Fibroblast of skin of left biceps (primary cell): ENCODE data around the gene AATK.

ENCODE experiments used
- DNase-seq, 2 experiments: peaks; one replicate each; pipeline ENCODE4 v3.0.0-alpha.2; 2013; ENCODE audit warnings: low read depth in 2 of 2

AATK gene

GRCh38 chr17:81180836-81181810 is 15.1 kb upstream of the AATK start:
- DNase-seq: no peak

- DNase-seq: no peak
Measured at GRCh38 chr17:81179861-81180260, 13.8 kb upstream of the AATK start.

GRCh38 chr17:81179220-81179619 is 13.2 kb upstream of the AATK start:
- no peak for DNase-seq

DNA sequence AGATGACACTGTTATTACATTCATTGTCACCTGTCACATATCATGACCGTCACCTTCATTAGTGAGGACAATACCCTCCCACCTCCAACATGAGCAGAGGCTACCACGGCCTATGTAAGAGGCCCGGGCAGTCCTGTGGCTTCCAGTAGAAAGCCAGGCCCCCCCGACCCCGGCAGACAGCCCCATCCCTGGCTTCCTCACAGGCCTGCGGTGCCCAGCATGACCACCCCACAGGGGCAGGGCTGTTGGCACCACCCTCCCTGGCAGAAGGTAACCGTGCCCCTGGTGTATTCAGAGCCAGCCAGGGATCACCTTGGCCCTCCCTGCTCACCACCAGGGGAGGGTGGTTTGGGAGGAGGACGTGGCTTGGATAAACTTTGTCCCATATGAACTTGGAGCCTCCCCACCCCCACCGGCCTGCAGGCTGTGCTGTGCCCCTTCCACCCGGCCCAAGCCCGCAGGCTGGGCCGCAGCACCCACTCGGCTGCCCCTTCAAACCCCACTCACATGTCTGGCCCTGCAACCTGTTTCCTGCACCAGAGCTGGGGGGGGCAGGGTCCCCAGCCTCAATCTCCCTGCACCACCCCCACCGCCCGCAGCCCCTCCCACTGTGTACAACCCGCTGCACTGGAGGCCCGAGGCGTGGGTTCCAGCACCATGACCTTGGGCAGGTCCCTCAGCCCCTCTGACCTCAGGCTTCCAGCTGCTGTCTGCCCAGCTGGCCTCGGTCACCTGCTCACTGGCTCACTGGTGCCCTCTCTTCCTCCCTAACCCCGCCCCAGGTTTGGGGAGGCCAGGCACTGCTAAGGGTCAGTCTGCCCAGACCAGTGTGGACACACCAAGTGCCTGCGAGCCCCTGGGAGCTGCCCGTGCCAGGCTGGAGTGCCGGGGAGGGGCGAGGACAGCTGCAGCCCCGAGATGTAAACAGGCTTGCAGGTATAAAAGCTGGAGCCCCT is 12.4 kb upstream of the AATK start:
- no peak for DNase-seq

DNA sequence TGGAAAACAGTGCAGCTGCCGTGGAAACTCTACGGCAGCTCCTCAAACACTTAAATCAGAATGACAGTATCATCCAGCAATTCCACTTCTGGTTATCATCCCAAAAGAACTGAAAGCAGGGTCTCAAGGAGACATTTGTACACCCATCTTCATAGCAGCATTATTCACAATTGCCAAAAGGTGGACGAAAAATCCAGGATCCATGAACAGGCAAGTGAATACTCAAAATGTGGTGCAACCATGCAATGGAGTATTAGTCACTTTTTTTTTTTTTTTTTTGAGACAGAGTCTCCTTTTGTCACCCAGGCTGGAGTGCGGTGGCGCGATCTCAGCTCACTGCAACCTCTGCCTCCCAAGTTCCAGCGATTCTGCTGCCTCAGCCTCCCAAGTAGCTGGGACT is 10.6 kb upstream of the AATK start:
- DNase-seq: no peak

GRCh38 chr17:81173762-81174155 is 7.7 kb upstream of the AATK start:
- peak; percentile 21 to 26 for DNase-seq

GRCh38 chr17:81173052-81173761 is 7.2 kb upstream of the AATK start:
- DNase-seq: no peak

GRCh38 chr17:81171941-81172340 is 5.9 kb upstream of the AATK start:
- no peak for DNase-seq

- no peak for DNase-seq
Measured at GRCh38 chr17:81170727-81171494, 4.9 kb upstream of the AATK start.

- no peak for DNase-seq
Measured at GRCh38 chr17:81169870-81170309, 3.9 kb upstream of the AATK start.

GRCh38 chr17:81167638-81168037 is 1.6 kb upstream of the AATK start:
- no peak for DNase-seq

DNA sequence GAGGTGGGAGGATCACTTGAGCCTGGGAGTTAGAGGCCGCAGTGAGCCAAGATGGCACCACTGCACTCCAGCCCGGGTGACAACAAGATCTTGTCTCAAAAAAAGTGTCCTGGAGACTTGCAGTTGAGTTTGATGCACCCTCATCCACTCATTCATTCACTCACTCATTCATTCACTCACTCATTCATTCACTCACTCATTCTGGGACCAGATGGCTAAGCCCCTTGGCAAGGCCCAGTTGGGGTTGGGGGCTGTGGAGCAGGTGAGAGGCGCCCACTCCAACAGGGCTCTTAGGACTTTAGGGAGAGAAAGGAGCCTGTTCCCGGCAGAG is 1.1 kb upstream of the AATK start:
- no peak for DNase-seq

DNA sequence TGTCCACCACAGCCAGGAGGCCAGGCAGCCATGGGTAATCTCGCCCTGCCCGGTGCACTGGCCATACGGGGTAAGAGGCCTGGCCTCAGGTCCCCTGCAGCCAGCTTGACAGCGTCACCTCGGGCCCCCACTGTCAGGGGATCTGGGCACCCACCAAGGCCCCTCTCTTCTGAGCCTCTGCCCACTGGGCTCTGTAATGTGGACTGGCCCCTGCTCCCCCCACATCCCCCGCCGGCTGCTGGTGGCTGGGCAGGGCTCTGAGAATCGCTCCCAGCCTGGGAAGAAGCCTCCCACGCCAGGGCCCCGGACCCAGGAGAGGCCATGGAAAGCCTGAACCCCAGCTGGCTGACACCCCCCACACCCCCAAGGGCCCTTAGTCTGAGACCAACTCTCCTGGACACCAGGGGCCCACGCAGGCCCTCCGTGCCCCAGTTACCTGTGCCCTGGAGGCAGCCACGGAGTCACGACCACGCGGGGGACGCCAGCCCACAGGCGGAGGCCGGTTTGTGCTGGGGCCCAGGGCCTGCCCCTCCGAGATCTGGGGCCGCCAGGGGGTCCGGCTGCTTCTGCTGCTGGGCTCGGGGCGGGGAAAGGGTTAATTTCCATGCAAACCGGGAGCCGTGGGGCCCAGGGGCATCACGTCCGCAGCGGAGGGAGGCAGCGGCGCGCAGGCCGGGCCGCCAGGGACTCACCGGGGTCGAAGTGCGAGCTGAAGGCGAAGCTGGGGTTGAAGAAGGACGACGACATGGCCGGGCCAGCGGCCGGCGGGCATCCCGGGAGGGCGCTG is 582 bp downstream of the AATK start, which contains the start of gene PVALEF:
Gene PVALEF, plus strand, starts transcription at position 262 of the 787 bp plus-strand sequence. CDS start 15,720 bp downstream, outside the sequence.
- DNase-seq: no peak

GRCh38 chr17:81164371-81165245 is 1.4 kb downstream of the AATK start:
- no peak for DNase-seq

DNA sequence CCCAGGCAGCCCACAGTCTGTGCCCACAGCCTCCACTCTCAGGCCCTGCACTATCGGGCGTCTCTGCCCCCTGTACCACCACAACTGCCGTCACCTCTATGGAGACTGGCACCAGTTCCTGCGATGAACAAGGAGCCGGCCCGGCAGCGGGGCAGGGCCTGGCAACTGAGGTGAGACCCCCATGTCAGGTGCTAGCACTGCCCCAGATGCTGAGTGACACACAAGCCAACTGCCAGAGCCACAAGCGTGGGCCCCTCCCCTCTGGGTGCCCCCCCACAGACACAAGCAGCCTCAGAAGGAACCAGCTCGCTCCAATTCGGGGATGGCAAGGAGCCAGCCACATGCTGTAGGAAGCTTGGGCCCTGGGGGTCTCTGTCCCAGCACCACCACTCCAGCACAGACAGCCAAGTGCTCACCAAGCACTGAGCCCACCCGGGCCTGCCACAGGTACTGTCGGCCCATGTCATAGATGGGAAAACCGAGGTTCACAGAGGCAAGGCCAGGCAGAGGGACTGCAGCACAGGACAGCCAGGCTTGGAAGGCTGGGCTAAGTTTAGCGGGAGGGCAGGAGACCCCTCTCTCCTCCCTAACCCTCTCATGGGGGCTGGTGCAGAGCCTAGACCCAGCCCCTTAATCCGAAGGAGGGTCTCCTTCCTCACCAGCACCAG is 2.2 kb downstream of the AATK start:
- no peak for DNase-seq

DNA sequence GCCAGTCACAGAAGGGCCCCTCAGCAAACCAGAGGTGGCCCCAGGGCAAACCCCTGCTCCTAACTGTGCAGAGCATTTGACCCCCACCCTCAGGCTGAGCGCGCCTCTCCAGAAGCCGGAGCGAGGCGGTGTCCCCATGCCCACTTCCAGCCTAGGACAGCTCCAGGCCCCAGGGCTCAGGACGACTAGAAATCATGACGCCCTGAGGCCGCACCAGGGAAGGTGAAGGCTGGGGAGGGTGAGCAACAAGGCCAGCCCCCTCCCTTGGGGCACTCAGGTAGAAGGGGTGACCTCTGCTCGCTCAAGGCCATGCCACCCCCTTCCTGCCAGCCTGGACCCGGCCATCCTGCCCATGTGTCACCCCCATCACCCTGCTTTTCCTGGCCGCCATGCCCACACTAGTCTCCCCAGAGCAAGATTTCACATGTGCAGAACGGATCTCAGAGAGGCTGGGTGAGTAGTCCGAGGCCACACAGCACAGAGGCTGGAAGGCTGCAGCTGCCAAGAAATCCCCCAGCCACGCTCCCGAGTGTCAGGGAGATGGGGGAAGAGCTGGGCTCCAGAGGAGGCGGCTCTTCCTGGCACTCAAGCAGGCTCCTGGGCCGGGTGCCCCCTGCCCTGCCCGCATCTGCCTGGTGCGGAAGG is 2.8 kb downstream of the AATK start:
- no peak for DNase-seq

DNA sequence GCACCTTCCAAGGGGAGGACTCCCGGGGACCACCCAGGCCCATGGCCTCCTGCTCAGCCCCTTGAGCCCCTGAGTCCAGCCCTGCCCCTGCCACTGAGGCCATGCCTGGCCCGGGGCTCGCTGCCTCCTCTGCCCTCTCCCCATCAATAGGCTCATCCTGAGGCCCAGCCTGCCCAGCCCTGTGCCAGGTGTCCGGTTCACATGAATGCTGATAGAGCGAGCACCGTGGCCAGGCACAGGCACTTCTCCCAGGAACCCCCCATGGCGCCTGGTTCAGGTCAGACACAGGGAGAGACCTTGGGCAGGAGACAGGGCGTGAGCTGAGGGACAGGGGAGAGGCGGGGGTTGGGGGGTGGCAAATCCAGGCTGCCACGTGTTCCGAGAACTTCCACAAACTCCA is 3.5 kb downstream of the AATK start:
- no peak for DNase-seq

- no peak for DNase-seq
Measured at GRCh38 chr17:81161972-81162371, 4.0 kb downstream of the AATK start.
